ENCODE measurements around the gene SSTR5.

SSTR5 gene

DNA sequence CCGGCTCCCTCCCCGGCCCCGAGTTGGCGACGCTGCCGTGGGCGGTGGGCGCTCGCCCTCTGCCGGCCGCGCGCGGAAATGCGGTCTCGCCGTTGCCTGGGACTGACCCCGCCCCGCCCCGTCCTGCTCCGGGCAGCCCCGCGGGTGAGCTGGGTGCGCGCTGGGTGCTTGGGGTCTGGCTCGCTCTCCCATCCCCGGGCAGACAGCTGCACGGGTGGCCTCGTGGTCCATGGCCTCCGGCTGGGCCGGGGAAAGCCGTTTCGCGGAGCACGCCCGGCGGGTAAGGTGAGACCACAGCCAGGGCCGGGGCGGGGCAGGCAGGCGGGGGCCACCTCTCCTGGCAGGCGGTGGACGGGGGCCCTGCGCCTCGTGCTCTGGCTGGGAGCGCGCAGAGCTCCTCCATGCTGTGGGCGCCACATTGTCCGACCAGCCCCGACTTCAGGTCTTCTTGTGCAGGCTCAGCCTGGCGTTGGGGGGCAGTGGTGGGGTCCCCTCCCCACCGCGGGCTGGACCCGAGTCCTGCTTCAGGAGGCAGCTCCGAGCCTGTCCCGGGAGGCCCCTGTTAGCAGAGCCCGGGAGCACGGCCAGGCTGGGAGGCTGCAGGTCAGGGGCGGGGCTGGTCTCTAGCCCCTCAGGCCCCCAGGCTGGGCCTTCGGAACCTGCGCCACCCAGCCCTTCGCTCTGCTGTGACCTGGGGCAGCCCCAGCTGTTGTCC is 30.5 kb downstream of the SSTR5 start:
- DNase-seq (ENCODE audit: low read depth in 2 of 2): peak in 1 of 2 donors; percentile 59

DNA sequence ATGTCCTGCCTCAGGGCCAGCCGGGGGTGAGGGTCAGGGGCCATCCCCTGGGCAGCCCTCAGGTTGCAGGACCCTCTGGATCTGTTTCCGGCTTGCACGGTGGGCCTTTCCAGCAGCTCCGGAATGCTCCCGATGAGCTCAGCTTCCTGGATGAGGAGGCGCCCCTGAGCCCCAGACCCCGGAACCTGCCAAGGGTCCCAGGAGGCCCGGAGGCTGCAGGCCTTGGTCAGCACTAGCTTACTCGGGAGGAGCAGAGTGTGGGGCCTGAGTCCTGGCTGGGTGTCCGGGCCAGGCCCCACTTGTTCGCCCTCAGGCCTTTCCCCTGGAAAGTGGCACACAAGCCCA is 31.1 kb downstream of the SSTR5 start:
- DNase-seq (ENCODE audit: low read depth in 2 of 2): no peak

DNA sequence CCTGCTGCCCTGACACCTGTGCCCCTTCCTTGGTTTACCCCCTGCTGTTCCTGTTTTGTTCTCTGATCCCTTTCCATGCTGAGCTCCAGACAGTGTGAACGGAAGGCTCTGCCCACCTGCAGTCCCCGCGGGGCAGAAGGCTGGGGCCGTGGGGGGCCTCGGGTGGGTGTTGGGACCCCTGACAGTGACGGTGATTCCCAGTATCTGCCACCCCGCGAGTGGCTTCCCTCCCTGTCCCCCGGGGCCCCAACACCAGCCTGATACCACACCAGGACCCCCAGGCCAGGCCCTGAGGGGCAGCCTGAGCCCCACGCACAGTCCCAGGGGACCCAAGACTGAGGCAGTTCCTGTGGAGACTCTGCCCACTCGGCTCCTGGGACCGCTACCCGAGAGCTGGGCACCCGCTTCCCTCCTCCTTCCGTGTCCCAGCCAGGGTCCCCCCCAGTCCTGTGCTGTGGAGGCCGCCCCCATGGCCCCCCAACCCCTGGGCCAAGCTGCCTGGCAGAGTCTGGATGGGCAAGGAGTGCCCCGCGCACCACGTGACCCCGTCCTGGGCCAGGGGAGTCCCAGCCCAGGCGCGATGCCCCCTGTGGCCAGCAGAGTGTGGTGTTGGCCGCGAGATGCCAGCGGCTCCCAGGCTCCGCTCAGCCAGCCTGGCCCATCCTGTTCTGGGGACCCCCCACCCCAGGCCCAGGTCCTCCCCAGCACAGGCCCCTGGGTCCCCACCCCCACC is 33.5 kb downstream of the SSTR5 start:
- DNase-seq (ENCODE audit: low read depth in 2 of 2): peak in 1 of 2 donors; percentile 21

DNA sequence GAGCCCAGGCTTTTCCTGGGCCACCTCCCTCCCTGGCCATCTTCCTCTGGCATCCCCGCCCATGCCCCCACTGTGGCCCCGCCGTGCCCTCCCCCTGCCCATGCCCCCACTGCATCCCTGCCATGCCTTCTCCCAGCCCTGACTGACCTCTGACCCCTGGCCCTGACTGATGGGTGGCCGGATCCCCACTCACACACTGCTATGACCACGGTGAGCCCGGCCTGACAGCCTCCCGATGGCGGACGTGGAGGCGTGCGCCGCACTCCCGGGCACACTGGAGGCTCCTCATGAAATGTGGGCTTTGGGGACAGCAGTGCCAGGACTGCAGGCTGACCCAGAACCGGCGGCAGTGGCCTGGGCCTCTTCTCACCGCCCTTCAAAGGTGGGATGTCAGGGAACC is 34.1 kb downstream of the SSTR5 start:
- no peak for DNase-seq (ENCODE audit: low read depth in 2 of 2)

DNA sequence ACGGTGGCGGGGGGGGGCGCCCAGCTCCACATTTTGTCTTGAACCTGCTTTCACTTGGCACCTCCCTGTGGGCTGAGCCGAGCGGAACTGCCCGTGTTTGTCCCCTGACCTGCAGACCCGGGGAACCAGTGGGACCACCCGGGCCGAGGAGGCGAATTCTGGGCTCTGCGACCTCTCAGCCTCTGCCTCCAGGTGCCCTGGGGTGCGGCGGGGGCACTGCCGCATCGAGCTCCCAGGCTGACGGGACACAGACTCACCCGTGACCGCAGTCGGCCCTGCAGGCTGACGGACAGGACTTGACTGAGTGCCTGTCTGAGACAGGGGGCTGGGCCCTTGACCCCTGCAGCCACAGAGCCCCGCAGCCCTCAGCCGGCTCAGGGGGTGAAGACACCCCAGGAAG is 34.6 kb downstream of the SSTR5 start:
- no peak for DNase-seq (ENCODE audit: low read depth in 2 of 2)

DNA sequence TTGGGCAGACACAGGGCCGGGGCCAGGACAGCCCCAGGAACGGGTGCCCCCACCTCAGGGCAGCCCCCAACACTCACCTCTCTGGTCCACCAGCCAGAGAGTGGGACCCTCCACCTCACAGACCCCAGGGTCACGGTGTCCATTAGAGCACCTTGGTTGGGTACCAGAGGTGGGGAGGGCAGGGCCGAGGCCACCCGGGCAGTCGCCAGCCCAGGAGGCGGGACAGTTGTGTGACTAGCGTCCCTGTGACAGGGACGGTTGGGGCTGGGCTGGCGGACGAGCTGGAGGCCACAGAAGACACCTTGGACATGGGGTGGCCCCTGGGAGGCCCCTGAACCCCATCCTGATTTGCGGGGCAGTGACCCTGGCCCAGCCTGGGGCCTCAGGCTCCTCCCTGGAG is 35.2 kb downstream of the SSTR5 start:
- no peak for DNase-seq (ENCODE audit: low read depth in 2 of 2)

DNA sequence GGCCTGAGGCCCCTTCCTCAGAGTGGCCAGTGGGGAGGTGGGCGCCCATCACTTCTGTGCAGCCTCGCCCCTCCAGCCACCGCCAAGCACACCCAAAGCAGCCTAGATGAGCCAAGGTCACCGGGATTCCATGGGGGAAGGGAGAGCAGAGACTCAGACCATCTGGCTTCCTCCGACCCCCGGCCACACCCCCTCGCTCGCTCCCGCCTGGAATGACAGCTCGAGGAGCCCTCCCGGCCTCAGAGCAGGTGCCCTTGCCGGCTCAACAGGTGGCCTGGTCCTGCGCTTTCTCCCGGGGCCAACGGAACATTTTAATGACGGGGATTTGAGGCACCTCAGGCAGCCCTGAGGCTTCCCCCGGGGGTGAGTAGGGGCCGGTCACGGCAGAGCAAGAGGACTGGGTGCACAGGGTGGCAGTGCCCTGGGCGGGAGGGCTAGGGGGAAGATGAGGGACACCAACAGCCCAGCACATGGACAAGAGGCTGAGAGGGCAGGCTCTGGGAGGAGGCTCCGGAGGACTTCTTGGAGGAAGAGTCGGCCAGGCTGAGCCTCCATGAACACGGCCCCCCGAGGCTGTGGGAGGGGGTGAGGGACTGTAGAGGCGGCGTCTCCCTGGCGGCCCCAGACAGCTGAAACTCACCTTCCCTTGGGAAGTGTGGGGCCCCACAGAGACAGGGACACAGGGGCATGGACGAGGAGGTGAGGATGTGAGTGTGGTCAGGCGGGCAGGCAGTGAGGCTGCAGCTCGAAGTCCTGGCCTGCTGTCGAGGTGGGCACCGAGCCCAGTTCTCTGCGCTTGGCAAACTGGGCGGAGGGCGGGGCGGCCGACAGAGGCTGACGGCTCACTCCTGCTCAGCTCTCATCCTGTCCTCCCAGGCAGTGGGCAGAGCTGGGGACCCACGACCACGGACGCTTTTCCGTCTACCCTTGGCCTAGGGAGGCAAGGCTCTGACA is 36.0 kb downstream of the SSTR5 start:
- no peak for DNase-seq (ENCODE audit: low read depth in 2 of 2)

DNA sequence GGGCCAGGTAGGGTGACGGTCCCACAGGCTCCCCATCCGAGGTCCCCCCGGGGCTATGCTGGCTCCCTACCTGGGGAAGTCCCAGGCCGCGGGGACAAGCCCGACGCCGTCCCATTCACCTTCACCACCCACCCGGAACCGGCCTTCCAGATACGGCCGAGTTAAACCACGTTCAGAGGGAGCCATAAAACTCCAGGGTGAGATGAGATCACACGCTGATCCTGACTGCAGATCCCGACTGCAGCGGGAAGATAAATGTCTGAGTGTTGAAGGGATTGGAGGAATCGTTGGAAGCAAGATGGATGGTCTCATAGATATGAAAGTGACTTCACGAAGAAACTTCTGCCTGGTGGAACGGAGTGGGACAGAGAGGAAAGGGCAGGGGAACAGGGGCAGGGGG is 37.1 kb downstream of the SSTR5 start:
- no peak for DNase-seq (ENCODE audit: low read depth in 2 of 2)

DNA sequence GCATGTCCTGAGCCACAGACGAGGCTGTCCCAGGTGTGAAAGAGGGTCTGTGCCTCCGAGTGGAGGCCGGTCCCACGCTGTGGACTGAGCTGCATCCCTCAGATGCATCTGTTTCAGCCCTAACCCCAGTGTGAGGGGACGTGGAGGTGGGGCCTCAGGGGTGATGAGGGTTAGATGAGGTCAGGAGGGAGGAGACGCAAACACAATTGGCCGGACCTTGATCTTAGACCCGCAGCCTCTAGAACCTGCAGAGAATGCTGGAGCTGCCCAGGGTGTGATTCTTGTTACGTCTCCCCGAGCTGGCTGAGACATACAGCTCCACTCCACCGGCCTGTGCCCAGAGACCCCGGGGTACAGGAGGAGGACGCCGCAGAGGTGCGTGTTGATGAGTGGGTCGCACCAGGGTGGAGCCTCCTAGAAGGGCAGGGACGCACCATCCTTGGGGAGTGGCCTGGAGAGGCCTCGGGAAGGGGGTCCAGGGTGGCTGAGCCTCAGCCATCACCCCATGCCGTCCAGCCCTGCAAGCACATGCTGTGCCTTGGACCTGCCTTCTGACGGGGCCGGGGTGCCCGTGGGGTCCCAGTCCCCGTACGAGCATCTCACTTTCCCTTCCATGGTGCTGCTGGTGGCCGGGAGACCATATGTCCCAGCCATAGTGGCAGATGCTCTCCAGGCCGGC is 40.1 kb downstream of the SSTR5 start:
- DNase-seq (ENCODE audit: low read depth in 2 of 2): no peak

DNA sequence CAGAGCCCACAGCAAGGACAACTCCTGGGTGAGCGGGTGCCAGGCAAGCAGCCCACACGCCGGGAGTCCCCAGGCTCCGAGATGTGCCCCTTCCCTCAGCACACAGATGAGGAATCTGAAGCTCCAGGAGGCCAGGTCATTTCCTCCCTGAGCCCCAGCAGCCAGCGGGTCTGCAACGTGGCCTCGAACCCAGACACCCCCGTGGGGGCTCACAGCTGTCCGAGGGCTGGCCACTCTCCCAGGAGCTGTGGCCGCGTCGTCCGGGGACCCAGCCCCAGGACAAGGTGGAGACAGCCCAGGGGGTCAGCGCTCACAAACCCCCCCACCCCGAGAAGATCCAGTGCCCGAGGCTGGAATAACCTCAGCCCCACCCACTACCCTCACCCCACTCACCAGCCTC is 40.9 kb downstream of the SSTR5 start:
- no peak for DNase-seq (ENCODE audit: low read depth in 2 of 2)

DNA sequence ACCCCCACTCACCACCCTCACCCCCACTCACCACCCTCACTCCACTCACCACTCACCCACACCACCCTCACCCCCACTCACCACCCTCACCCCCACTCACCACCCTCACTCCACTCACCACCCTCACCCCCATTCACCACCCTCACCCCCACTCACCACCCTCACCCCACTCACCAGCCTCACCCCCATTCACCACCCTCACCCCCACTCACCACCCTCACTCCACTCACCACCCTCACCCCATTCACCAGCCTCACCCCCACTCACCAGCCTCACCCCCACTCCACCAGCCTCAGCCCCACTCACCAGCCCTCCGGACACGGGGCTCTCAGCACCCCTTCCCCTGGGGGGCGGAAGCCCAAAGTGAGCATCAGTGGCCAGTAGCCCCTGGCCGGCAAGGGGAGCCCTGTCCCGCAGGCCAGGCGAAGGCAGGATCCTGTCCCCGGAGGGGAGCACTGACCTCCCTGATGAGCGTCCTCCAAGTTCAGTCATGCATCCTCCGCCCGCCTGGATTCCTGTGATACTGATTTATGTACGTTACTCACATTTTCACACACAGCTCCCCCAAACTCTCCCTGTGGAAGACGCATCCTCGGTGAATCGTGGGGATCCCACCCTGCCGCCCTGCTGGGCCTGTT is 41.5 kb downstream of the SSTR5 start:
- no peak for DNase-seq (ENCODE audit: low read depth in 2 of 2)

DNA sequence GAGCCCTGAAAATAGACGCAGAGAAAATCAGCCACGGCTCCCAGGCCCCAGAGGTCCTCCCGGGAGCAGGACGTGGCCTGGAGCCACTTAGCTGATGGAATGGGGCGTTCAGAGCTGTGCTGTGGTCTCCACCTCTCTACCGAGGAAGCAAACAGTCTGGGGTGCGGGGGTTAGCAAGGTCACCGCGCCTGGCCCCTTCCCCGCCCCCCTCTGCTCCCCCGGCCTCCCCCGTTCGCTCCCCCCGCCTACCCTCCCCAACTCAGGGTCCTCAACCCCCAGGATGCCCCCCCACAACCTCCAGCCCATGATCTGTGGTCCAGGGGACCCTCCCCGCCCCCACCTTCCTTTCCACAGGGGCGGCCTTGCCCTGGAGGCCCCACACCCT is 44.1 kb downstream of the SSTR5 start:
- DNase-seq (ENCODE audit: low read depth in 2 of 2): no peak

DNA sequence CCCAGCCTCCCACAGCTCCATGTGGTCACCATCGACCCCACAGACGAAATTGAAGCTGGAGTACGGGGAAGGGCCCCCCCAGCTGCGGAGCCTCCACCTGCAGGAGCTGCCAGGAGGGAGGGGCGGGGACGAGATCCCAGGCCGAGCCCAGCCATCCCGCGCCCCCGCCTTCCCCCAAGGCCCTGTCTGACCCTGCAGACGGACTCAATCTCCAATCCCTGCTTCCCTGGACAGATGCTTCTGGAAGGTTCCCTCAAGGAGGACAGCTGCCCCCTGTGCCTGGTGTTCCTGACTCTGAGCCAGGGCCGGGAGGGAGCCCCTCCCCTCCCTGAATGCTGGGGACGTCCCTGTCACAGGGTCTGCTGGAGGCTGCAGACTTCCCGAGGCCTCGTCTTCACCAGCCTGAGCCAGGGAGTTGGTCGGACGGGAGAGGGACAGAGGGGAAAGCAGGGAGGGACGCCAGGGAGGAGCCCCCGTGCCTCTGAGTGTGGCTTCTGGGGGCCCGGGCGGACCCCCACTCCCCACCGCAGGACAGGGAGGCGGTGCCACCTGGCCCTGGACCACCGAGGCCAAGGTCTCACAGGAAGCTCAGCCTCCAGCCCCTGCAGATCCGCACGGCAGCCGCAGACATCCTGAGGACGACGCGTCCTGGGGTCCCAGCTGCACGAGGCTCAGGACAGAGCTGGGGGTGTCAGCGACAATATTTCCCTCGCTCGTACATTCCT is 44.8 kb downstream of the SSTR5 start:
- DNase-seq (ENCODE audit: low read depth in 2 of 2): no peak

DNA sequence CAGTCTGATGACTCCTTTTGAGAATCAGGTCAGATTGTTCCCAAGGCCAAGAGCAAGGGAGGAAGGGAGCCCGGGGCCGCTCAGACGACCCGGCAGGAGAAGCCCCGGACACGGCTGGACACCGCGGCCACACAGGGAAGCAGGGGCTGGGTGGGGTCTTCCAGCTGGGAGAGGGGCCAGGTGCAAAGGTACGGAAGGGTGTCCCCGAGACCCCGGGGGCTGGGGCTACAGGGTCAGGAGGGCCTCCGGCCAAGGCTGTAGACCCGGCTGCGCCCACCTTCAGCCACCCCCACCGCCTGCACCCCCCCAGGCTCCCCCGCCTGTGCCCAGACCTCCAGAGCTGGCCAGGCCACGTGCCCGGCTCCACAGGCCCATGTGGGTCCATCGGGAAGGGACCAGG is 45.4 kb downstream of the SSTR5 start:
- DNase-seq (ENCODE audit: low read depth in 2 of 2): no peak

DNA sequence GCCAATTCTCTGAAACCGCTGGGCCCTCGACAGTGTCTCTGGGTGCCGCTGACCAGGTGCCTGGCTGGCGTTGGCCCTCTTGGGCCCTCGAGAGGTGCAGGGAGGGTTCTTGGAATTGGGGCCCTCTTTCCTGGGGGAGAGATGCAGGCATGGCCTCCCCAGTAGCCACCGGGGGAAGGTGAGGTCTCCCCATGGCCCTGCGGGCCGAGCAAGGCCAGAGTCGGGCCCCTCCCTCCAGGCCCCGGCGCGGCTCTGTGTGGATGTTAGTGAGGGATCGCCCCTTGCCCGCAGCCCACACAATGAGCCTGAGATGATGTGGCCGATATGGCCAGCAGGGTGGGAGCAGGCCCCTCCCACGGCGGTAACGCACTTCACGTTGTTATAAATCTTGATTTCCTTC is 46.6 kb downstream of the SSTR5 start:
- DNase-seq (ENCODE audit: low read depth in 2 of 2): no peak

DNA sequence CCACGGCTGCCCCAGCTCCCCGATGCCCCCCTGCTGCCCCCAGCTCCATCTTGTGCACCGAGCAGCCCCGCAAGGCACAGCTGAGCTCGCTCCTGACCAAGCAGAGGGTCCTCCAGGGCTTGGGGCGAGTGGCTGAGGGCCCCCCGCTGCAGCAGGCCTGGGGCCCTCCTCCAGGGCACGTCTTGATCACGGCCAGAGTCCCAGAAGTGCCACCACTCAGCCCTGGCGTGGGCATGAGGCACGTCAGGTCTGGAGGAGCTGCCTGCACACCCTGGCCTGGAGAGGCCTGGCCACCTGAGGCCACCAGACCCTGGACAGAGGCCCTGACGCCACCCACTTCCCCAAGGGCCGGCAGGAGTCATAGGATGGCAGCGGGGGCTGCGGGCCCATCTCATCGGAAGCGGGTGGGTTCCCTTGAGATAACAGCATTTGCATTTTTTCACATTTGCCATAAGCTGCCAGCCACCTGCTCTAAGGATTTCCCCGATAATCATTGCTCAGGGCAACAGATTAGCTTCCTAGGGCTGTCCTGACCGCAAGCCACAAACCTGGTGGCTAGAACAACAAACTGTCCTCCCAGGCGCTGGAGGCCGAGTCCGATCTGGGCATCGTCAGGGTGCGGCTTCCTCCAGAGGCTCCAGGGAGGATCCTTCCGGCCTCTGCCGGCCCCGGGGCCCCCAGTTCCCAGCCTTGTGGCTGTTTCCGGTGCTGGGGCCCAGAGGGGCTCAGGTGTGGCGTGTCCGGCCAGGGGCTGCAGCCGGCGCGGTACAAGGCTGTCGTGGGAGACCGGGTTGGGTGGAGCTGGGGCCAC is 47.4 kb downstream of the SSTR5 start:
- no peak for DNase-seq (ENCODE audit: low read depth in 2 of 2)

DNA sequence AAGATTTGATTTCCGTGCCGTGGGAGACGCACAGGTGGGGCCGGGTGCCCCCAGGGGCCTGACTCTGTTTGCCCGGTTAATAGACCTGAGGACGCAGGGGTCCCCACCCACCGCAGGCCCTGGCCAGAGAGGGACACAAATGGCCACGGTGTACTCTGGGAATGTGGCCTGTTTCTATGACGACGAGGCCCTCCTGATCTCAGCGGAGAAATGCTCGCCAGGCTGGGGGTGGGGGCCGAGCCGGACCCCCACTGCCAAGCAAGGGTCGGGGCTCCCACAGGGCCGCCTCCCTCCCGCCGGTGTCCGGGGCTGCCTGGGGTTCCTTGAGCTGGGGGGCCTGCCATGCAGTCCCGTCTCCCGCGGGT is 48.0 kb downstream of the SSTR5 start:
- DNase-seq (ENCODE audit: low read depth in 2 of 2): no peak

DNA sequence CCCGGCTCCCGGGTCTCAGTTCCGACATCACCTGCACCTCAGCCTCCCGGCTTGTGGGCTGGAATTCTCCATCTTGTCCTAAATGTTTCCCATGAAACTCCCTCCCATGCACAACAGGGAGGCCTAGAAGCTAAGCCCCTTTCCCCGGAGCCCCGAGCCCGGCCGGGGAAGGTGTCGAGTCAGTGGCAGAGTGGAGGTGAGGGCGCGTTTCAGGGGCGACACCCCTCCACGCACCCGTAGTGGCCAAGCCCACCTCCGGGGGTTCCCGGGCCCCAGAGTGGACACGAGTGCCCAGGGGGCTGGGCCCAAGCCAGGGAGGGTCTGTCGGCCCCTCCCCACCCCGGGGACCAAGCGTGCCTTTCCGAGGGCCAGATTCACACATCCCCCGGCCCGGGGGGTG is 48.5 kb downstream of the SSTR5 start:
- DNase-seq (ENCODE audit: low read depth in 2 of 2): no peak

DNA sequence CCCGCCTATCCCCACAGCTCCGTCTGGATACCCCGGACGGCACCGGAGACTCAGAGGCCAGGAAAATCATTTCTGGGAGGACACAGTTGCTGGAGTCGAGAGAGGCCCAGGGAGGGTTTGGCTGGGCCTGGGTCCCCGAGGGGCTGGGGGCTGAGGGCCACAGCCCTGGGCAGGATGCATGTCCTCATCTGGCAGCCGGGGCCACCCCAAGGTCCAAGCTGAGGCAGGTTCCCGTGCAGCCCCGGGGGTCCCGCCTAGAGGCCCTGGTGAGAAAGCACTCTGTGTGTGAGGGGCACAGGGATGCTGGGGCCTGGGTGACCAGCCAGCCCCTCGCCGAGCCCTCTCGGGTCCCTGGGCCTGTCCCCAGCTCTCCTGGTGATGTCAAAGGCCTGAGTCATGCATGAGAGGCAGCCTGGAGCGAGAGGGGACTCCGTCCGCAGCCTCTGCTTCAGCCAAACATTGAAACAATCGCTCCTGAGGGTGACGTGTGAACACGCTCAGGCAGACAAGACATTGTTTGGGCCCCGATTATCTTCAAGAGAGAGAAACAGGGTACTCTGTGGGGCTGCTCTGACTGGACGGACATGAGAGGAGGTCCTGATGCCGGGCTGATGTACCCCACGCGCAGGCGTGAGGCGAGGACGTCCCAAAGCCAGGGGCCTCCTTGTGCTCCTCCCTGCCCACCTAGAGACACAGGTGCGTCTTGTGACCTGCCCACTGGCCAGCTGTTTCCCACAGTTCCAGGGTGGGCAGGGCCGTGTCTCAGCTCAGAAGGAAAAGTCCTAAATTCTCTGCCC is 49.3 kb downstream of the SSTR5 start:
- no peak for DNase-seq (ENCODE audit: low read depth in 2 of 2)

All from stimulated activated CD8-positive, alpha-beta memory T cell treated with anti-CD3 and anti-CD28 coated beads, Interleukin-7, amount 100 ng/mL, for 4 hours (primary cell).